ENCODE results near the gene NKPD1.

DNA sequence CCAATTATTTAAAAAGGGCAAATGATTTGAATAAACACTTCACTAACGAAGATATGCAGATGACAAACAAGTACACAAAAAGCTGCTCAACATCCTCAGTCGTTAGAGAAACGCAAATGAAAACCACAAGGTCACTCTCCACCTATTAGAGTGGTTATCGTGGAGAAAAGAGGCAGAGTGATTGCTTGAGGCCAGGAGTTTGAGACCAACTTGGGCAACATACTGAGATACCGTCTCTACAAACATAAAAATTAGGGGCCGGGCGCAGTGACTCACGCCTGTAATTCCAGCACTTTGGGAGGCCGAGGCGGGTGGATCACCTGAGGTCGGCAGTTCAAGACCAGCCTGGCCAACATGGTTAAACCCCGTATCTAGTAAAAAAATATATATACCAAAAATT, 45.0 kb upstream of the NKPD1 start:
- TF ChIP-seq GATA2 (IDR thresholded peaks at IDR 0.05; ENCODE audit: low read depth, low read length), result no peak
- no peak for TF ChIP-seq GATA3 (IDR thresholded peaks at IDR 0.05; ENCODE audit: low read depth, low read length)
